Ovary (tissue), 9 donors: Measurements from ENCODE around the gene PMS1. TPM values are rescaled to one million over a fixed set of nuclear protein-coding genes. Genes with fewer than 3 reads are reported as not detected.

ENCODE experiments used
- DNase-seq, 5 donors: peaks; one replicate each; pipeline ENCODE4 v3.0.0-alpha.2; 2019 to 2020
- H3K27ac ChIP-seq, 2 donors: fragments of 200-600 bp; one replicate each; pipeline versions ENCODE4 v1.5.1 to v1.8.0; 2019 to 2022
- H3K27me3 ChIP-seq: fragments of 200-600 bp; one replicate; pipeline ENCODE4 v1.8.0; 2022
- H3K36me3 ChIP-seq: fragments of 200-600 bp; sonication (generic); one replicate; pipeline ENCODE4 v1.5.1; 2019
- H3K4me1 ChIP-seq: one replicate; pipeline ENCODE4 v1.8.1; 2013; ENCODE audit warnings: mild to moderate bottlenecking, moderate library complexity; ENCODE audit not compliant: insufficient read depth
- H3K4me3 ChIP-seq: fragments of 200-600 bp; sonication (generic); one replicate; pipeline ENCODE4 v1.5.1; 2017
- H3K9me3 ChIP-seq, 2 donors: fragments of 200-600 bp in 1 of 2; sonication (generic) in 1 of 2; one replicate each; pipeline versions ENCODE4 v1.5.1 to v1.8.1; 2013 to 2019; ENCODE audit warnings: mild to moderate bottlenecking in 1 of 2, moderate library complexity in 1 of 2
- CTCF ChIP-seq, 3 donors: fragments of 450-650 bp in 2 of 3; fragments of 200-600 bp in 1 of 3; IDR thresholded peaks; one replicate each; pipeline versions ENCODE4 v1.5.1 to v1.8.0; 2016 to 2022; ENCODE audit warnings: antibody characterized with exemption in 3 of 3, mild to moderate bottlenecking in 1 of 3
- EP300 ChIP-seq: sonication (generic); formaldehyde crosslinking; IDR thresholded peaks from one replicate; pipeline ENCODE4 v1.6.1; 2017; ENCODE audit warnings: antibody characterized with exemption
- POLR2A ChIP-seq: fragments of 450-650 bp; IDR thresholded peaks from one replicate; pipeline ENCODE4 v1.6.1; 2017; ENCODE audit warnings: antibody characterized with exemption, mild to moderate bottlenecking, moderate library complexity
- WGBS, 3 donors: extraction: QIAGEN DNeasy Blood & Tissue Kit in 1 of 3; methylation state at CpG; one replicate each; pipeline versions ENCODE4 v1.1.5 to v1.1.7; 2013 to 2017; 5-methylcytosine and 5-hydroxymethylcytosine counted together
- intact Hi-C, 4 donors: fragments of 100-400 bp; cut with DNase I; formaldehyde crosslinking; loops; one replicate each; pipeline versions ENCODE4 v1.11.0 to v1.15.1; 2022 to 2023
- polyA plus RNA-seq, 2 donors: library from polyadenylated mRNA; stranded (reverse); fragments of 200-250 nt in 1 of 2; fragments of 350-450 nt in 1 of 2; fragmentation: Illumina TruSeq in 1 of 2; extraction: RNeasy Lipid Tissue Mini Kit (QIAGEN cat#74804) in 1 of 2; gene quantifications; one replicate each; pipeline ENCODE4 v1.2.3, GENCODE V29; 2013 to 2014
- total RNA-seq, 7 donors: library from RNA; depleted of rRNA in 2 of 7; stranded (reverse); fragments of >200 nt in 2 of 7; fragmentation: NEBNext Ultra II Directional in 3 of 7; extraction: Animal tissue kit (Norgen Biotek cat#: 25700) in 3 of 7; gene quantifications; one replicate each; pipeline versions ENCODE4 v1.1.0 to v1.2.4, GENCODE V29; 2016 to 2023
- donor health status: DM: no; HTN: no; CAD: no; lungs with moderate emphysema.
- donor health status: DM: no; HTN: no; CAD: no.
- donor health status: Bipolar disorder and iron deficiency.
- donor health status: DM: yes; HTN: yes; CAD: no.
- donor health status: DM: no; HTN: no; CAD: no.
- donor health status: DM: yes; HTN: yes; CAD: no.

Gene PMS1
- total and polyA plus RNA-seq, 9 donors, result 9.0 to 37.0 (median 23.5) TPM

GRCh38 chr2:189899101-189899500, 114.9 kb downstream of the PMS1 start:
- Histone ChIP-seq H3K4me1 (peaks cover 4% of the 10 kb centered on the region), H3K36me3 (no peaks in the 10 kb centered on the region), H3K27me3 (no peaks in the 10 kb centered on the region), H3K4me3 (no peak overlapping the region), H3K27ac (no peak overlapping the region), H3K9me3 (no peaks in the 10 kb centered on the region)
- TF ChIP-seq CTCF (IDR thresholded peaks at IDR 0.05) (no peak), POLR2A (no peak), EP300 (no peak)
- intact Hi-C loops, result no loop called here
- DNase-seq, result no peak

GRCh38 chr2:189900726-189901125, 116.5 kb downstream of the PMS1 start:
- Histone ChIP-seq H3K9me3 (no peaks in the 10 kb centered on the region), H3K27me3 (no peaks in the 10 kb centered on the region), H3K36me3 (no peaks in the 10 kb centered on the region), H3K4me3 (no peak overlapping the region), H3K4me1 (peaks cover 4% of the 10 kb centered on the region), H3K27ac (no peak overlapping the region)
- DNase-seq, result no peak
- 2 to 10% (median 9%) methylated on average over 5 of the region's 5 CpGs for WGBS, 3 donors
- intact Hi-C loops, result no loop called here
- no peak for TF ChIP-seq EP300
- TF ChIP-seq POLR2A, result no peak

- Histone ChIP-seq H3K27me3 (no peaks in the 10 kb centered on the region), H3K36me3 (no peaks in the 10 kb centered on the region), H3K4me3 (no peak overlapping the region), H3K9me3 (no peaks in the 10 kb centered on the region), H3K4me1 (peaks cover 4% of the 10 kb centered on the region), H3K27ac (no peak overlapping the region)
- intact Hi-C loops, result no loop called here
- no peak for DNase-seq
- TF ChIP-seq POLR2A (no peak), CTCF (IDR thresholded peaks at IDR 0.05) (no peak), EP300 (no peak)
Observed at GRCh38 chr2:189901664-189902063, 117.4 kb downstream of the PMS1 start.

- Histone ChIP-seq H3K4me1 (no peaks in the 10 kb centered on the region), H3K27ac (no peak overlapping the region), H3K36me3 (no peaks in the 10 kb centered on the region), H3K4me3 (no peak overlapping the region), H3K27me3 (no peaks in the 10 kb centered on the region), H3K9me3 (no peaks in the 10 kb centered on the region)
- 17 to 21% (median 21%) methylated on average over 3 of the region's 3 CpGs for WGBS, 3 donors
- TF ChIP-seq EP300 (no peak), POLR2A (no peak)
- intact Hi-C loops, result no loop called here
- DNase-seq, result no peak
Observed at GRCh38 chr2:189913821-189914220, 129.6 kb downstream of the PMS1 start.

- H3K27me3 ChIP-seq, result no peaks in the 10 kb centered on the region
- no peak for DNase-seq
- no peak overlapping the region for H3K4me3 ChIP-seq
- H3K36me3 ChIP-seq, result no peaks in the 10 kb centered on the region
- no peaks in the 10 kb centered on the region for H3K4me1 ChIP-seq
- no peak overlapping the region for H3K27ac ChIP-seq
- 90 to 94% (median 92%) methylated on average over 2 of the region's 2 CpGs for WGBS, 3 donors
- TF ChIP-seq POLR2A, result no peak
- no peak for TF ChIP-seq EP300
- no peaks in the 10 kb centered on the region for H3K9me3 ChIP-seq
- intact Hi-C loops, result no loop called here
Observed at GRCh38 chr2:189916651-189917050, 132.4 kb downstream of the PMS1 start.

Other genes with a start within 250 kb of the PMS1 start
- 100 to 1,000 TPM; 243 to 515 (median 365) TPM for gene SLC40A1, start 203.7 kb upstream of the PMS1 start, total RNA-seq
- gene SLC40A1, start 203.7 kb upstream of the PMS1 start, polyA plus RNA-seq, result 100 to 1,000 TPM; 288 to 361 TPM
- gene ASNSD1, start 123.0 kb upstream of the PMS1 start, total RNA-seq, result 10 to 100 TPM; 38.5 to 61.9 (median 47.3) TPM
- 10 to 100 TPM; 41.9 to 43.4 TPM for gene ASNSD1, start 123.0 kb upstream of the PMS1 start, polyA plus RNA-seq
- 10 to 100 TPM in 6 of 7 donors, 1 to 10 TPM in 1; 9.9 to 23.2 (median 17.9) TPM for gene ANKAR, start 109.8 kb upstream of the PMS1 start, total RNA-seq
- 1 to 10 TPM; 3.6 to 7.4 TPM for gene ANKAR, start 109.8 kb upstream of the PMS1 start, polyA plus RNA-seq
- gene OSGEPL1, start 21.7 kb upstream of the PMS1 start, total RNA-seq, result 10 to 100 TPM in 1 of 7 donors, 1 to 10 TPM in 6; 4.7 to 10.6 (median 8.5) TPM
- gene OSGEPL1, start 21.7 kb upstream of the PMS1 start, polyA plus RNA-seq, result 1 to 10 TPM; 6.2 to 9.7 TPM
- gene ORMDL1, start 111 bp upstream of the PMS1 start, total RNA-seq, result 10 to 100 TPM; 34.8 to 55.4 (median 48.7) TPM
- gene ORMDL1, start 111 bp upstream of the PMS1 start, polyA plus RNA-seq, result 10 to 100 TPM; 43.6 to 70.7 TPM